ENCODE data around the gene RICTOR. TPM values are rescaled to one million over a fixed set of nuclear protein-coding genes. Genes with fewer than 3 reads are reported as not detected.

RICTOR gene
- total RNA-seq, 1 donor from 2014 or later, result 42.2 TPM

DNA sequence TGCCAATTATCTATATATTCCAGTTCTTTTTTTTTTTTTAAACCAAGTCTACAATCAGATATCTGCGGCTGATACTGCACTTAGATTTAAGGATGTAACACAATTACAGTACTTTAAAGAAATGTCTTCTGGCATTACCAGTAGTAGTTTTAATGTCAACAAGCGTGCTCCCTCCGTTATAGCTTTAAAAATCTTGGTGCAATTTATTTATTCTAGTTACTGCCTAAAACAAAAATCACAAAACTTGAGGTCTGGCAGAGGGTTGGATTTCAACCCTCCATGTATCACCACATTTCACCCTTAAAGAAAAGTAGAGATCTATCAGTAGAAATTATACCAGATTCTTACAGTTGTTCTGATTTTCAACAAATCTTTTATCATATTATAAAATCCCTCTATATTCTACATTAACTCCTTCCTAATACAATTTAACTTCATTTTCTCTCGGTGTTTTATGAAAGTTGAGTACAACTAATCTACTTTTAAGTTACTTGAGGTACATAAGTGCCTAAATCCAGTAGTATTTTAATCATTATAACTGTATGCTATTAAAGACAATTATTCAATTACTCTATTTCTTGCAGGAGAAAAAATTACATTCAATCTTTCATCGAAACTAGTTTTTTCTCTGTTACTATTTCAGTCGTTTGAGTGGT, 2.0 kb upstream of the RICTOR start:
- no peaks in the 10 kb centered on the region for H3K9me3 Mint-ChIP-seq (ENCODE audit: low read depth)
- no peak overlapping the region for H3K27ac Mint-ChIP-seq
- peak overlapping the region; percentile 19 for H3K4me3 Mint-ChIP-seq (ENCODE audit: low read depth)
- peaks cover 14% of the 10 kb centered on the region for H3K4me1 Mint-ChIP-seq (ENCODE audit: low read depth)
- no peak for DNase-seq (ENCODE audit: low spot score, unreplicated experiment)
- no peaks in the 10 kb centered on the region for H3K27me3 Mint-ChIP-seq
- H3K36me3 Mint-ChIP-seq (ENCODE audit: insufficient read depth), result no peaks in the 10 kb centered on the region
- no peak for TF ChIP-seq CTCF (IDR thresholded peaks at IDR 0.05; ENCODE audit: unreplicated experiment)

DNA sequence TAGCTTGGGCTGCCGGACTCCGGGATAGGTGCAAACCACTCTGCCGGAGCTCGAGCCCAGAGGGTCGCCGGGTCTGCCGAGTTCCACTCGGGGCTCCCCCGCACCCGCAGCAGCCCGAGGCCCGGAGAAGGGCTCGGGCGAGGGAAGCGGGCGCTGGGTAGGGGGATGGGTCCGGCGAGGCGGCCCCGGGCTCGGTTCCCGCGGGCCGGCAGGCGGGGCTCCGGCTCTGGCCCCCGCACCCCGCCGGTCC, 507 bp downstream of the RICTOR start:
- Mint-ChIP-seq H3K4me1 (ENCODE audit: low read depth) (peaks cover 14% of the 10 kb centered on the region), H3K4me3 (ENCODE audit: low read depth) (peak overlapping the region; percentile 95), H3K9me3 (ENCODE audit: low read depth) (no peaks in the 10 kb centered on the region), H3K36me3 (ENCODE audit: insufficient read depth) (peaks cover 5% of the 10 kb centered on the region), H3K27ac (peak overlapping the region; percentile 100), H3K27me3 (no peaks in the 10 kb centered on the region)
- no peak for TF ChIP-seq CTCF (IDR thresholded peaks at IDR 0.05; ENCODE audit: unreplicated experiment)
- peak; percentile 45 for DNase-seq (ENCODE audit: low spot score, unreplicated experiment)

- Mint-ChIP-seq H3K36me3 (ENCODE audit: insufficient read depth) (peaks cover 9% of the 10 kb centered on the region), H3K27me3 (no peaks in the 10 kb centered on the region), H3K9me3 (ENCODE audit: low read depth) (no peaks in the 10 kb centered on the region), H3K27ac (peak overlapping the region; percentile 100), H3K4me1 (ENCODE audit: low read depth) (peaks cover 16% of the 10 kb centered on the region), H3K4me3 (ENCODE audit: low read depth) (peak overlapping the region; percentile 95)
- TF ChIP-seq CTCF (IDR thresholded peaks at IDR 0.05; ENCODE audit: unreplicated experiment), result no peak
- DNase-seq (ENCODE audit: low spot score, unreplicated experiment), result peak; percentile 33
These were observed 1.1 kb downstream of the RICTOR start for GRCh38 chr5:39072925-39073766.

DNA sequence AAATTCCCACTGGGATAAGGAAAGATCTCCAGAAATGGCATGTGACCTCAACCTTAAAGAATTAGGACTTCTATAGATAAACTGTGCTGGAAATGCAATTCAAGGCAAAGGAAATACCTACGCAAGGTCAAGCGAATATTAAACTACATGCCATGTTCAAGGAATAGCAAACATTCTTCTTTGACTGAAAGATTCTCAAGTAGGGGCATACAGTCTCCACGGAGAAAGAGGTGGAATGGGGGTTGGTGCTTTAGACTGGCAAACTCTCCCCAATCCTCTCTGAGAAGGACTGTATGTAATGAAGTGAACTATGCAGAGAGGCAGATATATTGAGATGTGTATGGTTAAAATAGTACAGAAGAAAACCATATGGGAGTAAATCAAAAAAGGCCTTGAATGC, 6.1 kb downstream of the RICTOR start:
- TF ChIP-seq CTCF (IDR thresholded peaks at IDR 0.05; ENCODE audit: unreplicated experiment), result no peak
- DNase-seq (ENCODE audit: low spot score, unreplicated experiment), result no peak
- Mint-ChIP-seq H3K27ac (no peak overlapping the region), H3K4me3 (ENCODE audit: low read depth) (no peak overlapping the region), H3K27me3 (no peaks in the 10 kb centered on the region), H3K36me3 (ENCODE audit: insufficient read depth) (peaks cover 32% of the 10 kb centered on the region), H3K9me3 (ENCODE audit: low read depth) (peaks cover 12% of the 10 kb centered on the region), H3K4me1 (ENCODE audit: low read depth) (peaks cover 14% of the 10 kb centered on the region)

GRCh38 chr5:39064450-39064849, 9.7 kb downstream of the RICTOR start:
- no peak for DNase-seq (ENCODE audit: low spot score, unreplicated experiment)
- Mint-ChIP-seq H3K27ac (no peak overlapping the region), H3K27me3 (no peaks in the 10 kb centered on the region), H3K4me1 (ENCODE audit: low read depth) (peaks cover 16% of the 10 kb centered on the region), H3K4me3 (ENCODE audit: low read depth) (no peak overlapping the region), H3K9me3 (ENCODE audit: low read depth) (peaks cover 12% of the 10 kb centered on the region), H3K36me3 (ENCODE audit: insufficient read depth) (peaks cover 28% of the 10 kb centered on the region)
- no peak for TF ChIP-seq CTCF (IDR thresholded peaks at IDR 0.05; ENCODE audit: unreplicated experiment)

Measured in progenitor cell of endocrine pancreas (in vitro differentiated cells).